Ishikawa (cell line): ENCODE results near the gene EMC8.

ENCODE experiments used
- CEBPB ChIP-seq: IDR thresholded peaks from 2 replicates; pipeline ENCODE4 v1.6.1; 2012
- EGR1 ChIP-seq: IDR thresholded peaks from 2 replicates; pipeline ENCODE4 v1.6.1; 2012
- EP300 ChIP-seq: IDR thresholded peaks from 2 replicates; pipeline ENCODE4 v1.6.1; 2012; ENCODE audit warnings: borderline replicate concordance
- NFIC ChIP-seq: IDR thresholded peaks from 2 replicates; pipeline ENCODE4 v1.6.1; 2012
- RAD21 ChIP-seq: IDR thresholded peaks from 2 replicates; pipeline ENCODE4 v1.6.1; 2012; ENCODE audit warnings: low read depth
- TAF1 ChIP-seq: IDR thresholded peaks from 2 replicates; pipeline ENCODE4 v1.6.1; 2012; ENCODE audit warnings: low read depth, mild to moderate bottlenecking
- TCF12 ChIP-seq: IDR thresholded peaks from 2 replicates; pipeline ENCODE4 v1.6.1; 2012; ENCODE audit warnings: low read depth
- YY1 ChIP-seq: IDR thresholded peaks from 2 replicates; pipeline ENCODE4 v1.6.1; 2012; ENCODE audit warnings: low read depth
- TF ChIP-seq, protein P1 (sequence below): IDR thresholded peaks from 2 replicates; pipeline ENCODE4 v1.6.1; 2012
- TF ChIP-seq, protein P2 (sequence below): IDR thresholded peaks from 2 replicates; pipeline ENCODE4 v1.6.1; 2012; ENCODE audit warnings: low read depth, mild to moderate bottlenecking

DNA sequence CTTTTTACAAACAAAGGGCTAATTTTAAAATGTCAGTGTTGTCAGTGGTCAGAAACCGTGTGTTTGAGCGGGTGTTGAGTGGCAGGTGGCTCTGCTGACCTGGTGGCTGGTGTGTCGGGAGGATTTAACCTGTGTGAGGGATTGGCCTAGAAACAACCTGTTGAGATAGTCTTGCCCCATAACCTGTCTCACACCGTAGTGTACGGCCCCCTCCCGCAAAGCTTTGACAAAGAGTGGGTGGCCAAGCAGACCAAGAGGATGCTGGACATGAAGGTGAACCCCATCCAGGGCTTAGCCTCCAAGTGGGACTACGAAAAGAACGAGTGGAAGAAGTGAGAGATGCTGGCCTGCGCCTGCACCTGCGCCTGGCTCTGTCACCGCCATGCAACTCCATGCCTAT, 7.2 kb upstream of the EMC8 start:
- TF ChIP-seq EP300, result no peak
- TF ChIP-seq EGR1, result no peak
- no peak for TF ChIP-seq YY1
- no peak for TF ChIP-seq TCF12
- TF ChIP-seq, protein P1, sequence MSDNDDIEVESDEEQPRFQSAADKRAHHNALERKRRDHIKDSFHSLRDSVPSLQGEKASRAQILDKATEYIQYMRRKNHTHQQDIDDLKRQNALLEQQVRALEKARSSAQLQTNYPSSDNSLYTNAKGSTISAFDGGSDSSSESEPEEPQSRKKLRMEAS, result no peak
- TF ChIP-seq CEBPB, result no peak
- TF ChIP-seq TAF1, result no peak
- TF ChIP-seq RAD21, result no peak
- no peak for TF ChIP-seq NFIC
- TF ChIP-seq, protein P2, sequence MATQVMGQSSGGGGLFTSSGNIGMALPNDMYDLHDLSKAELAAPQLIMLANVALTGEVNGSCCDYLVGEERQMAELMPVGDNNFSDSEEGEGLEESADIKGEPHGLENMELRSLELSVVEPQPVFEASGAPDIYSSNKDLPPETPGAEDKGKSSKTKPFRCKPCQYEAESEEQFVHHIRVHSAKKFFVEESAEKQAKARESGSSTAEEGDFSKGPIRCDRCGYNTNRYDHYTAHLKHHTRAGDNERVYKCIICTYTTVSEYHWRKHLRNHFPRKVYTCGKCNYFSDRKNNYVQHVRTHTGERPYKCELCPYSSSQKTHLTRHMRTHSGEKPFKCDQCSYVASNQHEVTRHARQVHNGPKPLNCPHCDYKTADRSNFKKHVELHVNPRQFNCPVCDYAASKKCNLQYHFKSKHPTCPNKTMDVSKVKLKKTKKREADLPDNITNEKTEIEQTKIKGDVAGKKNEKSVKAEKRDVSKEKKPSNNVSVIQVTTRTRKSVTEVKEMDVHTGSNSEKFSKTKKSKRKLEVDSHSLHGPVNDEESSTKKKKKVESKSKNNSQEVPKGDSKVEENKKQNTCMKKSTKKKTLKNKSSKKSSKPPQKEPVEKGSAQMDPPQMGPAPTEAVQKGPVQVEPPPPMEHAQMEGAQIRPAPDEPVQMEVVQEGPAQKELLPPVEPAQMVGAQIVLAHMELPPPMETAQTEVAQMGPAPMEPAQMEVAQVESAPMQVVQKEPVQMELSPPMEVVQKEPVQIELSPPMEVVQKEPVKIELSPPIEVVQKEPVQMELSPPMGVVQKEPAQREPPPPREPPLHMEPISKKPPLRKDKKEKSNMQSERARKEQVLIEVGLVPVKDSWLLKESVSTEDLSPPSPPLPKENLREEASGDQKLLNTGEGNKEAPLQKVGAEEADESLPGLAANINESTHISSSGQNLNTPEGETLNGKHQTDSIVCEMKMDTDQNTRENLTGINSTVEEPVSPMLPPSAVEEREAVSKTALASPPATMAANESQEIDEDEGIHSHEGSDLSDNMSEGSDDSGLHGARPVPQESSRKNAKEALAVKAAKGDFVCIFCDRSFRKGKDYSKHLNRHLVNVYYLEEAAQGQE, result no peak
